HEK293 (cell line): ENCODE data around the gene HBZ.

Experiments used
- BCL11A ChIP-seq: fragments of 450-650 bp; formaldehyde crosslinking; IDR thresholded peaks from 2 replicates; pipeline ENCODE4 v1.5.1; 2016; ENCODE audit warnings: low read depth, missing biosample characterization, missing genetic modification characterization
- KLF7 ChIP-seq: fragments of 450-650 bp; formaldehyde crosslinking; IDR thresholded peaks from 2 replicates; pipeline ENCODE4 v1.5.1; 2016; ENCODE audit warnings: missing biosample characterization, missing genetic modification characterization, borderline replicate concordance
- ZNF610 ChIP-seq: fragments of 450-650 bp; formaldehyde crosslinking; IDR thresholded peaks from 2 replicates; pipeline ENCODE4 v1.5.1; 2016; ENCODE audit warnings: missing biosample characterization, missing genetic modification characterization, borderline replicate concordance
- ZNF660 ChIP-seq: fragments of 450-650 bp; IDR thresholded peaks from 2 replicates; pipeline ENCODE4 v1.5.1; 2018; ENCODE audit warnings: missing biosample characterization, mild to moderate bottlenecking, missing genetic modification characterization
- TF ChIP-seq, protein P1 (sequence below): fragments of 450-650 bp; formaldehyde crosslinking; IDR thresholded peaks from 2 replicates; pipeline ENCODE4 v1.5.1; 2016; ENCODE audit warnings: missing biosample characterization, missing genetic modification characterization

GRCh38 chr16:159136-159849 lies 6.8 kb downstream of the HBZ start:
- TF ChIP-seq ZNF660 (no peak), ZNF610 (no peak), KLF7 (no peak), BCL11A (tag by site-specific recombination) (no peak)
- TF ChIP-seq, protein P1, sequence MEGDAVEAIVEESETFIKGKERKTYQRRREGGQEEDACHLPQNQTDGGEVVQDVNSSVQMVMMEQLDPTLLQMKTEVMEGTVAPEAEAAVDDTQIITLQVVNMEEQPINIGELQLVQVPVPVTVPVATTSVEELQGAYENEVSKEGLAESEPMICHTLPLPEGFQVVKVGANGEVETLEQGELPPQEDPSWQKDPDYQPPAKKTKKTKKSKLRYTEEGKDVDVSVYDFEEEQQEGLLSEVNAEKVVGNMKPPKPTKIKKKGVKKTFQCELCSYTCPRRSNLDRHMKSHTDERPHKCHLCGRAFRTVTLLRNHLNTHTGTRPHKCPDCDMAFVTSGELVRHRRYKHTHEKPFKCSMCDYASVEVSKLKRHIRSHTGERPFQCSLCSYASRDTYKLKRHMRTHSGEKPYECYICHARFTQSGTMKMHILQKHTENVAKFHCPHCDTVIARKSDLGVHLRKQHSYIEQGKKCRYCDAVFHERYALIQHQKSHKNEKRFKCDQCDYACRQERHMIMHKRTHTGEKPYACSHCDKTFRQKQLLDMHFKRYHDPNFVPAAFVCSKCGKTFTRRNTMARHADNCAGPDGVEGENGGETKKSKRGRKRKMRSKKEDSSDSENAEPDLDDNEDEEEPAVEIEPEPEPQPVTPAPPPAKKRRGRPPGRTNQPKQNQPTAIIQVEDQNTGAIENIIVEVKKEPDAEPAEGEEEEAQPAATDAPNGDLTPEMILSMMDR (tag by site-specific recombination) = no peak
